Glomerular visceral epithelial cell (primary cell): ENCODE results near the gene DNA2.
A peak's percentile ranks its signal among the peaks of the same experiment; 100 is the strongest.

Experiments used
- DNase-seq: peaks from one replicate; pipeline ENCODE4 v3.0.0-alpha.2; 2016; ENCODE audit errors: extremely low spot score

DNA2 gene

DNA sequence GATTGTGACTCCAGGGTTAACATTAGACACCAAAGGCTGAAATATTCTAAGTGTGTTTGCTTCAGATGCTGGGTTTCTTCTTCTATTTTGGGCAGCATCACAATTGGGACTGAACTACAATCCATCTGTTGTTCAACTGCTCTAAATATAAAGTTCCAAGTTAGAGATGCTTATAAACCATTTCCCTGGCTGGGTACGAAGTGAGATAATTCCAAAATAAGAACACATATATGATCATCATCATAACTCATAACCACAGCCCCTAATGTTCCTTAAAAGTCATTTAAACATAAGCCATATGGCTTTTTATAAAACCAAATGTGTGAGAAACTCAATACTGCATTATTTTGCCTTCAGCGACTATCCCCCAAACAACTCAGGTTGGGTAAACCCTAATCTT is 28.8 kb downstream of the DNA2 start:
- DNase-seq: no peak

DNA sequence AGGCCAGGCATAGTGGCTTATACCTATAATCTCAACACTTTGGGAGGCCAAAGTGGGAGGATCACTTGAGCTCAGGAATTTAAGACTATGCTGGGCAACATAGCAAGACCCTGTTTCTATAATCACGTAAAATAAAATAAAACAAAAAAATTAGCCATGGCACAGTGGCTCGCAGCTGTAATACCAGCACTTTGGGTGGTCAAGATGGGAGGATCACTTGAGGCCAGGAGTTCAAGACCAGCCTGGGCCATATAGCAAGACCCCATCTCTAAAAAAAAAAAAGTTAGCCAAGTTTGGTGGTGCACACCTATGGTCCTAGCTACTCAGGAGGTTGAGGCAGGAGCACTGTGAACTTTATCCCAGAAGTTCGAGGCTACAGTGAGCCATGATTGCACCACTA is 30.9 kb downstream of the DNA2 start:
- no peak for DNase-seq

DNA sequence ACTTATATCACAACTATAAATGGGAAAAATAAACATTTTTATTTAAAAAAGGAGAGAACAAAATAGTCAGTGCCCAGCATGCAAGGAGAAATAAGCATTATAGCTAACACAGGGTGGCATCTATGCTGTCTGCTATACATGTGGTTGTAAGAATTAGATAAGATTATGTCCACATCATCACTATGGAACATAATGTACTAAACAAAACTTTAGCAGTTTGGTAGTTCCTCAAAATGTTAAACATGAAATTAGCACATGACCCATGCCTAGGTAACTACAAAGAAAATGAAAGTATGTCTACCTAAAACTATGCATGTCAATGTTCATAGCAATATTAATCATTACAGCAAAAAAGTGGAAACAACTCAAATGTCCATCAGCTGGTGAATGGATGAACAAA is 36.0 kb downstream of the DNA2 start:
- no peak for DNase-seq

DNA sequence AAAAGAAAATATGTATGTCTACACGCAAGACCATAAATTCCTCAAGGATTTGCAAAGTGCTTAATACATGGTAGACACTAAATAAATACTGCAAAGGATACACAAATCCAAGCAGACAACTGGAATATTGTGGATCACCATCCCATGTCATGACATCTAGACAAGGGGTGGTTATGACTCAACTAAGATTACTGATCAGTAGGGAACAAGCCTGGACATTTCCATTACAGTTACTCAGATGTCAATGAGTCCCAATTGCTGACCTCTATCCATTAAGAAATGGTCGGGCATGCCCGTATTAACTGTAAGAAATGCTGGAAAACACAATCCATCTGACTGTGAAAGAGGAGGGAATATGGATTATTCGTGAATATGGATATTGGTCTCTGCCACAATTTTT is 37.1 kb downstream of the DNA2 start:
- DNase-seq: no peak

DNA sequence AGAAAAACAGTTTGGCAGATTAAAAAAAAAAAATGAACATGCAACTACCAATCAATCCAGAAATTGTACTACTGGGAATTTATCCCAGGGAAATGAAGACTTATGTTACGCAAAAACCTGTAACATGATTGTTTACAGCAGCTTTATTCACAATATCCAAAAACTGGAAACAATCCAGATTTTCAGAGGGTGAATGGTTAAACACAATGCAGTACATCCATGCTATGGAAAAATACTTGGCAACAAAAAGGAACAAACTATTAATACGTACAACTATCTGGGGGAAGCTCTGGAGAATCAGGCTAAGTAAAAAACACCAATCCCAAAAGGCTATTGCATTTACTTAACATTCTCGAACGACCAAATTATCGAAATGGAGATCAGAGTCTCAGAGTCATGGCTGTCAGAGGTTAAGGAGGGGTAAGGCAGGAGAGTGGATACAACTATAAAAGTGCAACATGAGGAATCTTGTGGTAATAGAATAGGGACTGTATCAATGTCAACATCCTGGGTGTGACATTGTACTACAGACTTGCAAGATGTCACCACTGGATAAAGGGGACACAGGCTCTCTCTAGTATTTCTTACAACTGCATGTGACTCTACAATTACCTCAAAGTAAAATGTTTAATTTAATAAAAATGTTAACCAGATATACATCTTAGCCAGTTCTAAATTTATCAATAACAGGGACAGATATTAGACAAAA is 43.2 kb downstream of the DNA2 start:
- no peak for DNase-seq

DNA sequence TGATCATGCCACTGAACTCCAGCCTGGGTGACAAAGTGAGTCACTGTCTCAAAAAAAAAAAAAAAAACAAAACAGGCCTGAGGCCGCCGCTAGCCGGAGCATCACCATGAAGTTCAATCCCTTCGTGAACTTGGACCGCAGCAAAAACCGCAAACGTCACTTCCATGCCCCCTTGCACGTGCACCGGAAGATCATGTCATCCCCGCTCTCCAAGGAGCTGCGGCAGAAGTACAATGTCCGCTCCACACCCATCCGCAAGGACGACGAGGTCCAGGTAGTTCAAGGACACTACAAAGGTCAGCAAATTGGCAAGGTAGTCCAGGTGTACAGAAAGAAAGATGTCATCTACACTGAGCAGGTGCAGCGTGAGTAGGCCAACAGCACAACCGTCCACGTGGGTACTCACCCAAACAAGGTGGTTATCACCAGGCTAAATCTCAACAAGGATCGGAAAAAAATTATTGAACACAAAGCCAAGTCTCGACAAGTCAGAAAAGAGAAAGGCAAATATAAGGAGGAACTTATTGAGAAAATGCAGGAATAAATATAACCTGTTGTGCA is 47.2 kb downstream of the DNA2 start:
- no peak for DNase-seq

DNA sequence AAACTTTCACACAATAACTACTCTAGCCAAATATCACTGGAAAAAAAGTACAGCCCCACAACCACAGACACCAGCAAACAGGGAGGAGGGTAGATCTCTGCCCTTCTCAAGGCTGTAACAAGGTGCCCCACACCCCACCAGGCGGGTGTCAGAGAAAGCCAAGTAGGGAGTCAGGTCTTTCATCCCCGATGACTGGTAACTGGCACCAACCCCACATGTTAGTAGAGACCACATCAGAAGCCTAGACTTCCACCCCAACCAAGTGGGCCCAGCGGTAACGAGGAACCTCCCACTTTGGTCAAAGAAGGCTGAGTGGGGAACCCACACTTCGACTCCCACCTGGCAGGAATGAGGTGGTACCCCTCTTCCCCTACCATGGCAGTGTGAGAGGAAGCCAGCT is 48.3 kb downstream of the DNA2 start:
- DNase-seq: no peak

DNA sequence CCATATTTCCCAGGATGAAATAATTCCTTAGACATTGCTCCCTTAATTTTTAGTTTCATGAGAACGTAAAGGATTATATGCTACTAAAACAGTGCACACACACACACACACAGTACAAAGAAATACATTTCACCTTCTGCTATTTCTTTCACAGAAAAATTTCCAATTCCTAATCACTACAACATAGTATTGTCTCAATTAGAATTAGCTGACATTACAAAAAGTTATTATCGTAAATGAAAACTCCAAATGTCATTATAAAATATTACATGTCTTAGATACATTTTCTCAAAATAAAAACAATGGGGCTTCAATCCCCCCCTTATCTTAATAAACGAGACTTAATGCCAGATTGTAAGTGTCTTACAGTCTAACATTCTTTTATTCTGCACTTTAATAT is 52.4 kb downstream of the DNA2 start:
- no peak for DNase-seq

DNA sequence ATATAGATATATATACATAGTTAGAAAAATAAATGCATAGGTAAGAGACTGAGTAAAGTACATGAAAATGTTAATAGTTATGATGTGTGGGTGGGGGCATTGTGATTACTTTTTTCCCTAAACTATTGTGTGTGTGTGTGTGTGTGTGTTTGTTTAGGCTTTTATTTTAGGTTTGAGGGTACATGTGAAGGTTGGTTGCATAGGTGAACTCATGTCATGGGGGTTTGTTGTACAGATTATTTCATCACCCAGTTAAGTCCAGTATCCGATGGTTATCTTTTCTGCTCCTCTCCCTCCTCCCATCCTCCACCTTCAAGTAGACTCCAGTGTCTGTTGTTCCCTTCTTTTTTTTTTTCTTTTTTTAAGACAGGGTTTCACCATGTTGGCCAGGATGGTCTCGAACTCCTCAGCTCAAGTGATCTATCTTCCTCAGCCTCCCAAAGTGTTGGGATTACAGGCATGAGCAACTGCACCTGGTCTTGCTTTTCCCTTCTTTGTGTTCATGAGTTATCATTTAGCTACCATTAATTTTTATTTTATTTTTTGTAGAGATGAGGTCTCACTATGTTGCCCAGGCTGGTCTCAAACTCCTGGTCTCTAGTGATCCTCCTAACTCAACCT is 62.8 kb downstream of the DNA2 start:
- DNase-seq: no peak

DNA sequence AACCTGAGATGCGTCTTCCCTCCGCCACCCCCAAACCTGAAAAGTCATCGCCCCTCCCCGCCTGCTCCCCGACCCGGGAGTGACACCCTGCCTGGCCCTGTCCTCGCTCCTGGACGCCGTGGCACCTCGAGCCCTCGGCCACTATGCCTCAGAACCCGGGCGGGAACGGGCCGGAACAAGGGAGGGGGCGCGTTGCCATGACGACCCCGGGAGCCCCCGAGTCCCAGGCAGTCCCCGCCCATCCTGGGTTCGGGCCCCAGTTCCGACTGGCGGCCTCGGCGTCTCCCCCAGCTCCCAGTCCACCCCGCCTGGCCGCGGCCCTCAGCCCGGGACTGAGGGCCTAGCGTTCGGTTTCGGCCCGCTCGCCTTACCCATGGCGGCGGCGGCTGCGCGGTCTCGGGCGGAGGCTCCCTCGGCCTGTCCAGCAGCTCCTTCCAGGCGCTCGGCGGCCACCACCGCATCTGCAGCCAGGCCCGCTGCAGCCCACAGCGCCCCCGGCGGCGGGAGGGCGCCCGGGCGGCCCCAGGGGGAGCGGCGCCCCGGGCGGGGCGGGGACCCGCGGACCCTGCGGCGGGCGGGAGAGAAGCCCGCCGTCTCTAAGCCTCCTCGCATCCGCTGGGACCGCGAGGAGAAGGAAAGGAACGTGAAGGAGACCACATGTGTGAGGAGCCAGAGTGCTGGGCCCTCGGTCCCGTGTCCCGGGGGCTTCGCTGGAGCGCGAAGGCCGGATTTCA is 64.8 kb downstream of the DNA2 start, which contains the start of gene RUFY2:
Gene RUFY2 (minus strand): TSS at position 463 of the 734 bp plus-strand sequence. CDS start 88 bp downstream, at position 375.
- peak; percentile 89 for DNase-seq

DNA sequence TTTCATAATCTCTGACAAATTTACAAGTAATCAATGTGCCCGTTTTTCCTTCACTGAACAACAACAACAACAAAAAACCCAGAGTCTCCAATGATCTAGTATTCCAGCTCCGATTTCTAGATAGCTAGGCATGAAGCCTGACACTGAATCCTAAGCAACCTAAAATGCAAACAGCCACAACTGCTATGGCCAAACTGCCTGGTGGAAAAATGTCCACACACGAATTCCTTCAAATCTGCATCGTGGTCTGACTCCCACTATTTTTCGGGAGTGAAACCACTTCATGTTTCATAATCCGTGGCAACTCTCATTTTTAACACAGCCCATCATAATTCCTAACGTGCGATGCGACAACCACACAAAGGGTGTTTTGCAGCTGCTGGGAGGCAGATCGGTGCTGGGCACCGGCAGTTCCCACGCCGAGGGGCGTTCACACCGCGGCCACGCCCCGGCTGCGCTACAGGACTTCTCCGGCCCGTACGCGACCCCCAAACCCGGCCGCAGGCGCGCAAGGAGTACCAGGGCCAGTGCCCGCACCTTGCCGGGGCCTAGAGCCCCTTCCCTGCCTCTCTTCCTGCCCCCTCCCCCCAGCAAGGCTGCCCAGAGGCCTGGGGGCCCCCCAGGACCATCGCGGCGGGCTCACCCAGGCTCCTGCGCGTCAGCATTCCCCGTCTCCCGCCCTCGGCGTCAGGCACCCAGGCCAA is 65.5 kb downstream of the DNA2 start:
- peak; percentile 69 for DNase-seq

DNA sequence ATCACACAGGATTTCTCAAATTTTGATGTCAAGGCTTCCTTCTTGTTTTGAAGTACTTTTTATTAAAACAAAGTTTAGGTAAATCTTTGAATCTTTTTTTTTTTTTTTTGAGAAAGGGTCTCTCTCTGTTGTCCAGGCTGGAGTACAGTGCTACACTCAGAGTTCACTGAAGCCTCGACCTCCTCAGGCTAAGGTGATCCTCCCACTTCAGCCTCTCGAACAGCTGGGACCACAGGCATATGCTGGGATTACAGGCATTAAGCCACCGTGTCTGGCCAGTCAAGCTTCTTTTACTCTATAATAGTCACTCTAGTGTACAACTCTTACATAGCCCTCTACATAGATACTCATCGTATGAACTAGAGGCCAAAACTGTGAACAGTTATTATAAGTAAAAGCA is 68.1 kb downstream of the DNA2 start:
- DNase-seq: no peak

DNA sequence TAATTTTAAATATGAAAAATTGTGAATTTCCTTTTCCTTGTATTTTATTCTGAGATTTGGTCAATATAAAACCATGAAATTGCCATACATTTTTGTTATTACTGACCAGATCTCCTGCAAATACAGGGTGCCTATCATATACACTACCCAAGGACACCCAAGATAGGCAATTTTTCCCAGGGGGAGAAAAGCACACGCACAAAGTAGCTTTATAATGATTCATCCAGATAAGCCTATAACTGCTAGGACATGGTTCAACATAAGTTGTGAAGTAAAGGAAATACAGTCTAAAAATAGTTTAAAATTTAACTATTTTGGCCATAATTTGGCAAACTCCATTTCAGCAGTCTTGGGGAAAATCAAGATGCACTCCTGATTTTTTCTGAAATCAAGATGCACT is 69.5 kb downstream of the DNA2 start:
- no peak for DNase-seq

DNA sequence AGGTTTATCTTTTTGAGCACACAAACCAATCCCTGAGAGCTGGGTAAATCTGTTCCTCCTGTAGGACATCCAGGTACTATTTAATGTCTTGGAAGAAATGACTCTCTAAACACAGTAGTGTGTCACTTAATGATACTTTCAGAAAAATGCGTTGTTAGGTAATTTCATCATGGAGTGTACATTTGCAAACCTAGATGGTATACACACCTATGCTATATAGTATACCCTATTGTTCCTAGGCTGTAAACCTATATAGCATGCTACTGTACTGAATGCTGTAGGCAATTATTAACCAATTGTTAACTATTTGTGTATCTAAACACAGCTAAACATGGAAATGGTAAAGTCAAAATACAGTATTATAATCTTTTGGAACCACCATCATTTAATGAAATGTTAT is 74.8 kb downstream of the DNA2 start:
- no peak for DNase-seq

DNA sequence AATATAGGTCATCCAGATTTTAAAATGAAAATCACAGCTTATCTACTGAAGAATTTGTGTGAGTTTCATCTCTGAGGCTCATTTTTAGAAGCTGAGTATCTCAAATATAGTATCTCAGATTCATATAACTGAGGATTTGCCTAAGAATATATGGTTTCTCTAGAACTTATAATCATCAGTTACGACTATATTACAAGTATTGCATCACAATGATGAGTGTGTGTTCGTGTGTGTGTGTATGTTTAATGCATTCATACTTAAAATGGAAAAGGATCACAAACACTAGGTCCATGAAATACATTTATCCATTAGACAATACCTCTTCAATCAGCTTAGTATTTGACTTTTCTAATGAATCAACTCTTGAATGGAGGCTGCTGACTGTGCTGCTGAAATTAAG is 86.0 kb downstream of the DNA2 start:
- no peak for DNase-seq

DNA sequence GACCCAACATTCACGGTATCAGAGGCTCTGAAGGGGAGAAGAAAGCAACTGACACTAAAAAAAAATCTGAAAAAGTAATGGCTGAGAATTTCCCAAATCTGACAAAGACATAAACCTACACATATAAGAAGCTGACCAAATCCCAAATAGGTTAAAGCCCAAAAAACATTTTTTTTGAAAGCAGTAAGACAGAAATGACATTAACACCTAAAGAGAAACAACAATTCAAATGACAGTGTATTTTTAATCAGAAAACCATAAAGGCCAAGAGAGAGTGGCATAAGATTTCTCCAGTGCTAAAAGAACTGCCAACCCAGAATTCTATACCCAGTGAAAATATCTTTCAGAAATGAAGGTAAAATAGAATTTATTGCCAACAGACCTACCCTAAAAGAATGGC is 100.2 kb downstream of the DNA2 start:
- no peak for DNase-seq

DNA sequence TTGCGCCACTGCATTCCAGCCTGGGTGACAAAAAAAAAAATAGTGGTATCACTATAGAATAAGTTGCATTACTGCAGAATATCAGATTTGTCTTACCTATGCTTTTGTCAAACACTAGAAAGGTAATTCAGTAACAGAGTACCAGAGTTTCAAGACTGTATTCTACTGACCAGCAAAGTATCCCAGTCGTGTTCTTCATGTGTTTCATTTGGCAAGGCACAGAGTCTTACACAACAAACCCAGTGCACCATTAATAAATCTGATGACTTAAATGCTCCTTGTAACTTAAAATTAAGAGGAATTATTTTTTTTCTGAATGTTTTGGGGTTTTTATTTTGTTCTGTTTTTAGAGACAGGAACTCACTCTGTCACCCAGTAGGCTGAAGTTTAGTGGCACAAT is 104.7 kb downstream of the DNA2 start:
- DNase-seq: no peak

DNA sequence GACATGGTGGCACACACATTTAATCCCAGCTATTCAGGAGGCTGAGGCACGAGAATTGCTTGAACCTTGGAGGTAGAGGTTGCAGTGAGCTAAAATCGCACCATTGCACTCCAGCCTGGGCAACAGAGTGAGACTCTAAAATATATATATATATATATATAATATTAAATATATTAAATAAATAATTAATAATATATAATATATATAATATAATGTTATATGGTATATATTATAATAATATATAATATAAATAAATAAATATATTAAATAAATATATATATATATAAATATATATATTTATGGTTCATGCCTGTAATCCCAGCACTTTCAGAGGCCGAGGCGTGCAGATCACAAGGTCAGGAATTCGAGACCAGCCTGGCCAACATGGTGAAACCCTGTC is 105.2 kb downstream of the DNA2 start:
- DNase-seq: no peak

DNA sequence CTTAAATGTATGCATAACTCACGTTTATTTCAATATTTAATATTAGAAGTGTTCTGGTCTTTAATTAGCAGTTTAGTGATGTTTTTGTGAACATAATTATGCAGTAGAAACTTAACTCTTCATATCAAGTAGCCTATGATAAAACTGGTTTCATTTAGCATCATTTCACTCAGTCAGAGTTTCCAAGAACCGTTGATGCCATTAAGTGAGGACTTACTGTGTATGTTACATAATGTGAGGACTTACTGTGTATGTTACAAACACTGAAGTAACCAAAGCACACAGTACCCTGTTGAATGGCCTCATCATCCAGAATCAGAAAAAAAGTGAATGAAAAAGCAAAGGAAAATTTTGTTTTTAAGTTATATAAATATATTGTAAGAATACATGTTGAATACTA is 106.2 kb downstream of the DNA2 start:
- DNase-seq: no peak

DNA sequence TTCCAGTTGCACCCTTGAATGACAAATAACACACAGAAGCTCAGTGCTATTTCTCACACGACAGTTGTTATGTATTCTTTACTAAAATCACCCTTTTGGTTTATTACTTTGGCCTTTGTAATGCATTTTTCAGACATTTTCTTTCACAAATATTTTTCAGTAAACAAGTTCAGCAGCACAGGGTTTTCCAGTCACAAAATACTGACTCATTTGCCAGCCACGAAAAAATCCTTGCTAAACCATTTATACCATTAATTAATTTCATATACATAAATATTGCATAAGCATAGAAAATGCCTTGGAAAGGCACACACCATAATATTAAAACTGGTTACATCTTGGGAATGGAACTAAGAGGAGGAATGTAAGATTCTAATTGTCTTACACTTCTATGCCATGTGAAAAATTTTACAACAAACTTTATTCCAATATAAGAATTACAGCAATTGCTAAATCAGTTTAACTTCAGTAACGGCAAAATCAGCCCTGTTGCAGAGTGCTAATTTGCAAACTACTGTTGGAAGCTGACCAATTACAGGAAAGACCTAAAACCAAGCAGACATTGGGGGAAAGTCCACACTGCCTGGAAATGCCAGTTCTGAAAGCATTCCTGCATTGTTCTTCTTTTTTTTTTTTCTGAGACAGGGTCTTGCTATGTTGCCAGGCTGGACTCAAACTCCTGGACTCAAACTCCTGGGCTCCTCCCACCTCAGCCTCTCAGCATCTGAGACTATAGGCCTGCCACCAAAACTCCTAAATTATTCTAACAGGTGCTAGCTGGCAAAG is 107.5 kb downstream of the DNA2 start:
- no peak for DNase-seq
